IPS-NIHi11 (cell line): ENCODE results near the gene AMDHD2.
A peak's percentile ranks its signal among the peaks of the same experiment; 100 is the strongest.
"Not testable (repeated sequence)": the region's sequence is repeated elsewhere in the genome, so short reads cannot be mapped to it uniquely, and the experiment has no call there.

Source experiments
- DNase-seq: peaks from one replicate; pipeline ENCODE4 v3.0.0; 2012; ENCODE audit warnings: mixed read lengths, low spot score

Gene AMDHD2

GRCh38 chr16:2533912-2534311 is 13.7 kb downstream of the AMDHD2 start:
- no peak for DNase-seq

- DNase-seq = not testable (repeated sequence)
Measured at GRCh38 chr16:2534335-2534734, 14.2 kb downstream of the AMDHD2 start.

- DNase-seq = no peak
Measured at GRCh38 chr16:2535625-2536013, 15.4 kb downstream of the AMDHD2 start.

GRCh38 chr16:2537451-2538379 is 17.5 kb downstream of the AMDHD2 start, which contains the start of gene PDPK1:
Gene PDPK1 (plus strand): TSS chr16:2538021. CDS start chr16:2538113, 92 bp downstream.
- DNase-seq = peak; percentile 93

GRCh38 chr16:2539192-2539844 is 19.1 kb downstream of the AMDHD2 start:
- not testable (repeated sequence) for DNase-seq

GRCh38 chr16:2539845-2540458 is 19.8 kb downstream of the AMDHD2 start:
- not testable (repeated sequence) for DNase-seq

GRCh38 chr16:2540912-2541311 is 20.7 kb downstream of the AMDHD2 start:
- not testable (repeated sequence) for DNase-seq

- not testable (repeated sequence) for DNase-seq
Measured at GRCh38 chr16:2541409-2541808, 21.2 kb downstream of the AMDHD2 start.

- DNase-seq = not testable (repeated sequence)
Measured at GRCh38 chr16:2543771-2544170, 23.6 kb downstream of the AMDHD2 start.

GRCh38 chr16:2550283-2550878 is 30.2 kb downstream of the AMDHD2 start:
- DNase-seq = not testable (repeated sequence)

- DNase-seq = not testable (repeated sequence)
Measured at GRCh38 chr16:2551420-2551889, 31.3 kb downstream of the AMDHD2 start.

- not testable (repeated sequence) for DNase-seq
Measured at GRCh38 chr16:2554709-2555425, 34.7 kb downstream of the AMDHD2 start.

- not testable (repeated sequence) for DNase-seq
Measured at GRCh38 chr16:2557150-2557549, 37.0 kb downstream of the AMDHD2 start.

- DNase-seq = not testable (repeated sequence)
Measured at GRCh38 chr16:2560131-2560797, 40.1 kb downstream of the AMDHD2 start.

GRCh38 chr16:2560798-2561133 is 40.6 kb downstream of the AMDHD2 start:
- DNase-seq = not testable (repeated sequence)

- DNase-seq = not testable (repeated sequence)
Measured at GRCh38 chr16:2567506-2567905, 47.3 kb downstream of the AMDHD2 start.

GRCh38 chr16:2568573-2568972 is 48.4 kb downstream of the AMDHD2 start:
- not testable (repeated sequence) for DNase-seq

GRCh38 chr16:2572704-2573103 is 52.5 kb downstream of the AMDHD2 start:
- DNase-seq = not testable (repeated sequence)

GRCh38 chr16:2575839-2576238 is 55.7 kb downstream of the AMDHD2 start:
- DNase-seq = not testable (repeated sequence)

- not testable (repeated sequence) for DNase-seq
Measured at GRCh38 chr16:2577044-2577443, 56.9 kb downstream of the AMDHD2 start.

- not testable (repeated sequence) for DNase-seq
Measured at GRCh38 chr16:2578905-2579304, 58.7 kb downstream of the AMDHD2 start.
